HG03175 (cell line): ENCODE measurements around the gene STK35.

Experiments used
- ATAC-seq: cut with Tn5 transposase; IDR thresholded peaks from one replicate; pipeline ENCODE4 v1.9.1; 2021; ENCODE audit warnings: mild to moderate bottlenecking, moderate library complexity; ENCODE audit not compliant: unreplicated experiment

The STK35 gene

DNA sequence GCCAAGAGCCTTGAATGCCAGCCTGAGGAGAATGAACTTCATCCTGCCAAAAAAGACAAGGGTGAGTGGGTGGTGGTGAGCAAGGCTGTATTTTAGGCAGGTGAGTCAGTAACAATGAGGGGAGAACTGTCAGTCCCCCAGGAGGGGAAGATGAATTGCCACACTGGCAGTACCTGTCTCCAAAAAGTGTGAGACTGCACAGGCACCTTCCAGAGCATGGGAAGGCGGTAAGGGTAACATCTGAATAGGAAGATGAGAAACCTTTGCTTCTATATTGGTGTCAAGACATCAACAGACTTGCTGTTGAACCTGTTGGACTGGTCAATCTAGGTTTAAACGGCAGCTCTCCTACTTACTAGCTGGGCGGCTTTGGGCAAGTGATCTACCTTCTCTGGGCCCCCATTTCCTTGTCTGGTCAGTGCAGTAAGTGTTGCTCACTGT, 30.9 kb downstream of the STK35 start:
- ATAC-seq, result no peak

GRCh38 chr20:2133318-2134183, 31.9 kb downstream of the STK35 start:
- ATAC-seq, result no peak

GRCh38 chr20:2135013-2135412, 33.4 kb downstream of the STK35 start:
- ATAC-seq, result no peak

GRCh38 chr20:2136275-2136674, 34.6 kb downstream of the STK35 start:
- no peak for ATAC-seq

DNA sequence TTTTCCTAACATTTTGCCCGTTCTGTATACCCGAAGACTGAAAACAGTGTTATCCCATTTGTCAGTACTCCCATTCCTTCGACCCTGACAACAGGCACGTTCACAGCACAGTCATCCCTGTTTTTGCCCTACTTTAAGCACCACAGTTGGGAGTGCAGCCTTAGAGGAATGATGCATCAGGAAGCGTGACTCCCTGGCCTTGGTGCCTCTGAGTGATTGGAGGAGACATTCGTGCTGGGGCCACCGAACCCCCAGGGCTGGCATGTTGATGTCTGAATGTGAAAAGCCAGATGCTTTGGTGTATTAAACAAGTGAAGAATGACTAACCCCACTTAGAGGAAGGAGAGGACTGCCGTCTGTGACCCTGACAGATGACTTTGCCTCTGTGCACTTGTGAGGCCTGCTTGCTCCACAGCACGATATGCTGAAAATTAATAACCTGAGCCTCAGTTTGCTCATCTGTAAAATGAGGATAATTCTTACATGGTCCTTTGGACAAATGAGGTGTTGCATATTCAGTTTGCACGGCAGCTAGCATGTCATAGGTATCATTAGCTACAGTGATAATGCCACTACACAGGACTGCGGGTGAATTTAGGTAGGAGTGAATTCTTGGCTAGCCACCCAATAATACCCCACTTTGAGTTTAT, 36.0 kb downstream of the STK35 start:
- ATAC-seq, result no peak

DNA sequence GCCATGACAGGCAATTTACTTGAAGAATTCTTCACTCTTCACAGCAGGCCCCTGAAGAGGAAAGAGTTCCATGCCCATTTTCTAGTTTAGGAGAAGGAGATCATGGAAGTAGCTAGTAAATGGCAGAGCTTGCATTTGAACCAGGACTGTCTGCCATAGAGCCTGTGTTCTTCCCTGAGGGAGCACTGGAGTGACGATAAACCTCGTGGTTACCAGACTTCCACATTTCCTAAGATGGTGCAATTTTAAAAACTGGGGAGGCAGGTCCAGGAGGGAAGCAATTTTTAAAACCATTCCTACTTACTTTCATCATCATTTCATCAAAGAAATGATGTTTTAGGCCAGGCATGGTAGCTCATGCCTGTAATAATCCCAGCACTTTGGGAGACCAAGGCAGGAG, 36.8 kb downstream of the STK35 start:
- no peak for ATAC-seq

DNA sequence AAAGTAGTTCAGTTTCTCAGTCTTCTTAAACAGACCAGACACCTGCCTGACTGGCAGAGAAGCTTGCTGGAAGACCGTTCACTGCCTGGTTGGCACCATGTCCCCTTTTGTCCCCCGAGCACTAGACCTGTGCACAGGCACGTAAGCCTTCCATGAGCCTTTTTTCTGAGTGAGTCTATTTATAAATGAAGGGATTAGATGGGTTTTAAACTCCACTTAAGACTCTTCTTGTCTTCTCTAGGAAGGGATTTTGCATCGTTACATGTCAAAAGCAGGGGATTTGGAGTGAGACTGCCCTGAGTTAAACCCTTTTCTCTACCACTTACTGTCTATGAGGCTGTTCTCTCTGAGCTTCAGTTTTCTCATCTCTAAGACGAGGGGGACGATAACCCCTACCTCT, 37.6 kb downstream of the STK35 start:
- no peak for ATAC-seq

GRCh38 chr20:2139736-2140135, 38.1 kb downstream of the STK35 start:
- no peak for ATAC-seq

- ATAC-seq, result no peak
These were observed 38.9 kb downstream of the STK35 start for GRCh38 chr20:2140561-2140960.

- no peak for ATAC-seq
These were observed 40.3 kb downstream of the STK35 start for GRCh38 chr20:2141600-2142575.

DNA sequence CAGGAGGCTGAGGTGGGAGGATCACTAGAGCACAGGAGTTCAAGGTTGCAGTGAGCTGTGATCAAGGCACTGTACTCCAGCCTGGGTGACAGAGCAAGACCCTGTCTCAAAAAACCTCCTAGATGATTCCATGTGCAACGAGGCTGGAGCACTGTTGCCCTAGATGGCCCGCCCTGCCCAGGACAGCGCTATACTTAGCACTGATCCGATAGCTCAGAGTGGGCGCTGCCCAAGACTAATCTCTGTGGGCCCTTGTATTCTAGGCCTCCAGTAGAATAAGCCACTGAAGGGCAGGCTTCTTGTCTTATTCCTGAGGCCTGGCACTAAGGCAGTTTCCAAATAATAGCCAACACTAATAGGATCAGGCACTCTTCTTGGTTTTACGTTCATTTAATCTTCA, 41.0 kb downstream of the STK35 start:
- ATAC-seq, result no peak

DNA sequence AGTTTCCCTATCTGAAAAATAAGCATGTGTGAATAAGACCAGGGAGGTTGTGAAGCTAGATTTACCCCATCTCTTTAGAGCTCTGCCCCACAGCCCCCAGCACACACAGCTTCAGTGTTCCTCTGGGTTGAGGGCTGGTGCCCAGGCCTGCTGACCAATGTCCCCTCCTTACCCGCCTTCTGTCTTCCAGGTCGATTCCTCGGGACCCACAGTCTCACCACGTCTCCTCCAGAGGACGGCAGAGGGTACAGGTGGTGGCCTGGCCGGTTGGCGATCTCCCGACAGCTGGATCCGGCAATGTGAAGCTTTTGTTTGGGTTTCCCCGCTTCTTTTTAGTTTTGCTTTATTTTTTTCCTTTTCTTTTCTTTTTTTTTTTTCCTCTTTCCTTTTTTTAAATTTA, 42.0 kb downstream of the STK35 start:
- no peak for ATAC-seq

DNA sequence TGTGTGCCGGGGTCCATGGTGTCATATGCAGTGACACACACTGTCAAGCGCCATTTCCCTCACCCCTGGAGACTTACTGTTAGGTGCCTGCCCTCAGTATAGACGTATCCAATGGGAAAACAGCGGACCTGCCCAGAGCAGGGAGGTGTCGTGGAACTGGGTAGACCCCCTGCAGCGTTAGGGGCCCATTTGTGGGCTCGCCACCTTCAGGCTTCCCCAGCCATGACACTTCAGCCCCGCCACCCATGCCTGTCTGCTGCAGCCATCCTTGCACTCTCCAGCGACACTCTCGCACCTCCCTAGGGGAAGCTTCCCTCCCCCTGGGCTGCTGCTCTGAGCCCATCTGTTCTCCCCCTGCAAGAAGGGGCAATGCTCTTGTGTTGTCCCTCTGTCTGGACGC, 43.2 kb downstream of the STK35 start:
- ATAC-seq, result no peak

DNA sequence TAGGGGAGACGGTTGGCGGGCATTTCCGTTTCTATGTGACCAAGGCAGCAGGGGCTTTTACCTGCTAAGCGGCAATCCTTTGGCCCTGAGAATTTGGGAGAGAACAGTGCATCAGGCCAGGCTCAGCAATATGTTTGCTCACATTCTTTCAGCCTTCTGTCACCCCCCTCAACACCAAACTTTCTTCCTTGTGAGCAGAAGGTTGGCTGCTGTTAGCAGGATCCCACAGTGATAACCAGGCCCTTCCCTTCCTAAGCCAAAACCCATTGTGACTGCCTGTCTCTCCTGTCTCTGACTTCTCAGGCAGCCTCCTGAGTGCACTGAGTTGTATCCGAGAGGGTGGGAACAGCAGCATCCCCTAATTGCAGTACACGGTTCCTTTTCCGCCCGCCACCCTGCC, 43.7 kb downstream of the STK35 start:
- ATAC-seq, result no peak

DNA sequence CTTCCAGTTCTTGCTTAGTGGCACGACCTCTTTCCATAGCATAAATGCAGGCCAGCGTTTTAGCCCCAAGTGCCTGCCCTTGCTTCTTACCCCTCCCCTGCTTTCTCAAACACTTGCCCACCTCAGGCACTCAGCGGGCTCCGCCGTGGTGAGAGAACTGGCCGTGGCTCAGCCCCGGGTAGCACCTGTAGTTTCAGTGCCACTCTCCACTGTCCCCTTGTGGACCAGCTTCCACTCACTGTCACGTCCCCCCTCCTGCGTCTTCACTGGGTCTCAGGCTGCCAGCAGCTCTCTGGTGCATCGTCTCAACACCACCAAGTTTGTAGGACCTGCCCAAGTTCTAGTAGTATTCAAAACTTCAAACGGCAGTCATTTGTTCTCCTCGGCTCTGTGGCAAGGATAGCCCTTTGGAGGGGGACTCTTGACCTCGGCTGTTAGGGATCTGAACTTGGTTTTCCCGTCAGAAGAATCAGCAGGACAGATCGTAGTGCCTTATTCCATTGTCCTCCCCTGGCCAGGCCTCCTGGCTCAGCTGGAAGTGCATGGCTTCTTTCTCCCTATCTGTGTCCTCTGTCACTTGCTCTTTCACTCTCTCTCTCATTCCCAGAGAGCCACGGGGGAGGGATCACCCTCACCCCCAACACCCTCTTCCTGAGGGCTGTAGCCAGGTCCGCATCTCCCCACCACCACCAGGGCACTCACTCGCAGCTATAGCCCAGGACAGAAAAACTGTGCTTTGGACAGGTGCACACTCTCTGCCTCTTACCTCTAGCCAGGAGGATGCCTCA, 44.6 kb downstream of the STK35 start:
- no peak for ATAC-seq

- ATAC-seq, result no peak
These were observed 47.9 kb downstream of the STK35 start for GRCh38 chr20:2149507-2149906.

DNA sequence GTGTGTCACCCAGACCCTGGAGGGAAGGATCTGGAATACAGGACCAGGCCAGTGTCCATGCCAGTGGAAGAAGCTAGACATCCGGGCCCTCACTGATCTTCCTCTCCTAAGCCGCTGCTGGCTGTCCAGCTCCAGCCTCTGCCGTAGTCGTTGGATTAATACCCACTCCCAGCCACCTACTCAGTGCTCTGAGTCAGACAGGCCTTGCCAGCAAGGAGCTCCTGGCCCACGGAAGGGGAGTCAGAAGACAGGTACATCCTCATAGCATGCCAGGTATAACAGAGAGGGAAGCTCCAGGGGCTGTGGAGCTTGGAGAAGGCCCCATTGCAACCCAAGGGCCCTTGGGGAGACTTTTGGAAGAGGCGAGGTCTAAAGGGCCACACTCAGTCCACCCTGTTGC, 49.0 kb downstream of the STK35 start:
- no peak for ATAC-seq

GRCh38 chr20:2151858-2152281, 50.2 kb downstream of the STK35 start:
- ATAC-seq, result no peak

DNA sequence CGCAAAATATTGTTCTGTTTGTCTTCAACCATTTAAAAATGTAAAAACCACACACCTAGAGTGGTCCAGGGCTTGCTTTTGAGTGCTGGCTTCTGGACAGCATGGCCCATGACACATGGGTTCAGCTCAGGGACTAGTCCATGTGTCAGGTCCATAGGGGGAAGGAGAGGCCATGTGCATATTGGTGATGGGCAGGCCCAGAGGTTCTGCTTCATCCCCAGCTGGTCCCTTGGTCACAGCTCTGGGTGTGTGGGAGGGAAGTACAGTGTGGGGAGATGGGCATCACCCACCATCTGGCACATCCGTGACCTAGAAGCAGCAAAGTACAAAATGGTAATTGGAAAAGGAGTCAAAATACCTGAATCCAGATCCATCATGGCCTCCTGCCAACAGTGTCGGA, 50.7 kb downstream of the STK35 start:
- ATAC-seq, result no peak

DNA sequence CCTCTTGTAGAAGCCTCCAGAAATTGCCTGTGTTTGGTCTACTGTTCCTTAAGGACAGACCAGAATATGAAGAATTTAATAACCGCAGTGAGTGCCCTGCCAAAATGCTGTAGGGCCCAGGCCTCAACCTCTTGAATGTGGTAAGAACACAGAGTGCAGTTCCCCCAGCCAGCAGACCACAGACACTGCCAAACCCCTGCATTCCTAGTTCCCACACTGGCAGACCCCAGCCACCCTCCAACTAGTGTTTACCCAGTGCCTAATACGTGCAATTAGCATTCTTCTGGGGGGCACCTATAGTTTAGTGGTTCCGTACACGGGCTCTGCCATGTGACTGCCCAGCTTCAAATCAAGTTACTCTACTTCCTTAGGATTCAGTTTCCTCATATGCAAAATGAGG, 51.7 kb downstream of the STK35 start:
- ATAC-seq, result no peak
